PFSK-1 (cell line): ENCODE data around the gene SYVN1.

Source experiments
- FOXP2 ChIP-seq: optimal IDR thresholded peaks from 2 replicates; pipeline ENCODE3; 2011; ENCODE audit warnings: borderline replicate concordance, control low read depth, inconsistent platforms; ENCODE audit not compliant: insufficient read depth; ENCODE audit errors: extremely low read length, extremely low read depth
- POLR2AphosphoS5 ChIP-seq: IDR thresholded peaks from 2 replicates; pipeline ENCODE4 v1.6.1; 2012; ENCODE audit warnings: low read depth, mild to moderate bottlenecking, control low read depth, low read length, moderate library complexity
- REST ChIP-seq, 2 experiments: IDR thresholded peaks; 2 replicates each; pipeline versions ENCODE4 v1.6.1 to v1.8.0; 2011 to 2012; ENCODE audit warnings: low read depth in 2 of 2, low read length in 2 of 2, control low read depth in 1 of 2, inconsistent platforms in 1 of 2, mild to moderate bottlenecking in 1 of 2, moderate library complexity in 1 of 2; ENCODE audit not compliant: insufficient read depth in 1 of 2
- SIN3A ChIP-seq: IDR thresholded peaks from 2 replicates; pipeline ENCODE4 v1.6.1; 2012; ENCODE audit warnings: mild to moderate bottlenecking, low read length, moderate library complexity, borderline replicate concordance; ENCODE audit not compliant: insufficient read depth
- TAF1 ChIP-seq: IDR thresholded peaks from 2 replicates; pipeline ENCODE4 v1.6.1; 2012; ENCODE audit warnings: low read length, control low read depth, borderline replicate concordance; ENCODE audit not compliant: insufficient read depth

- TF ChIP-seq REST (IDR thresholded peaks at IDR 0.05; ENCODE audit: insufficient read depth in 1 of 2, low read depth in 2 of 2, low read length in 2 of 2) (no peak), FOXP2 (no peak), TAF1 (no peak), SIN3A (no peak), POLR2AphosphoS5 (no peak)
Observed at GRCh38 chr11:65129649-65130441, 4.5 kb downstream of the SYVN1 start.
